GM04503 (cell line): ENCODE data around the gene TMEM115.
"Not testable (repeated sequence)": the region's sequence is repeated elsewhere in the genome, so short reads cannot be mapped to it uniquely, and the experiment has no call there.

Experiments
- DNase-seq: peaks from one replicate; pipeline ENCODE4 v3.0.0-alpha.2; 2012; ENCODE audit warnings: low read depth

The TMEM115 gene

GRCh38 chr3:50316657-50317242 is 42.6 kb downstream of the TMEM115 start:
- no peak for DNase-seq

- no peak for DNase-seq
Observed at GRCh38 chr3:50314816-50315215, 44.5 kb downstream of the TMEM115 start.

- no peak for DNase-seq
Observed at GRCh38 chr3:50314342-50314741, 45.0 kb downstream of the TMEM115 start.

GRCh38 chr3:50312041-50312440 is 47.3 kb downstream of the TMEM115 start:
- DNase-seq = not testable (repeated sequence)
